Hematopoietic multipotent progenitor cell treated with erythropoietin and hydrocortisone succinate and interleukin-3 and kit ligand, for 4 days (in vitro differentiated cells): Measurements from ENCODE around the gene SLC30A1.
"Not testable (repeated sequence)": the region's sequence is repeated elsewhere in the genome, so short reads cannot be mapped to it uniquely, and the experiment has no call there.

Source experiments
- DNase-seq: peaks from one replicate; pipeline ENCODE4 v3.0.0-alpha.2; 2015

Gene SLC30A1, protein sequence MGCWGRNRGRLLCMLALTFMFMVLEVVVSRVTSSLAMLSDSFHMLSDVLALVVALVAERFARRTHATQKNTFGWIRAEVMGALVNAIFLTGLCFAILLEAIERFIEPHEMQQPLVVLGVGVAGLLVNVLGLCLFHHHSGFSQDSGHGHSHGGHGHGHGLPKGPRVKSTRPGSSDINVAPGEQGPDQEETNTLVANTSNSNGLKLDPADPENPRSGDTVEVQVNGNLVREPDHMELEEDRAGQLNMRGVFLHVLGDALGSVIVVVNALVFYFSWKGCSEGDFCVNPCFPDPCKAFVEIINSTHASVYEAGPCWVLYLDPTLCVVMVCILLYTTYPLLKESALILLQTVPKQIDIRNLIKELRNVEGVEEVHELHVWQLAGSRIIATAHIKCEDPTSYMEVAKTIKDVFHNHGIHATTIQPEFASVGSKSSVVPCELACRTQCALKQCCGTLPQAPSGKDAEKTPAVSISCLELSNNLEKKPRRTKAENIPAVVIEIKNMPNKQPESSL

DNA sequence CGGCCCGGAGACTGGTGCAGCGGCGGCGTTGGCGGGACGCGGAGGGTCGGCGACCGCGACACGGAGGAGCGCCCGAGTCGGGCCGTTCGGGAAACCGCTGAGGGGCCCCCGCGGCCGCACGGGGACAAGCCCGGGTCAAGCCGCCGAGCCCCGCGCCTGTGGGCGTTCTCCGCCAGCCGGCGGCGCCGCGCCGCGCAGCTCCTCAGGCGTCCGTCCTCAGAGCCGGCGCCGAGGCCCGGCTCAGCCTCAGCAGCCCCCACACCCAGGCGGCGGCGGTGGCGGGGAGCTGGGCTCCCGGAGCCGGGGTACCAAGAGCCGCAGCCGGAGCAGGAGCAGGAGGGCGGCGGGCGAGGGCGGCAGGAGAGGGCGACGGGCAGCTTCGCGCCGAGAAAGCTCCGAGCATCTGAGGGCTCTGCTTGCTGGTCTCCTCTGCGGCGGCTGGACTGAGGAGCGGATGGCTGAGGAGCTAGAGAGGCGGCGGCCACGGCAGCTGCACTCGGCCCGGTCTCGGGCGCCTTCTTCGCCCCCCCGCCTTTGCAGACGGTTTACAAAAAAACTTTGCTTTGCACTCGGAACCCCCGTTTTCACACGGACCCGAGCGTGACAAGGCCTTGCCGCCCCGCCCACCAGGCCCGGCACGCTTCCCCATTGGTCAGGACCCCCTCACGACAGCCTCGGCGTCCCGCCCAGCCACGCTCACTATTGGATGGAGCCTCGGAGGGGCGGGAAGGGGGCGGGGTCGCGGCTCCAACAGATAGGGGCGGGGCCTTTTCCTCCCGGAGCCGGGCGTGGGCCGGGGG is at the start of gene SLC30A1:
TSS of gene SLC30A1 (minus strand) at position 522 of the 800 bp plus-strand sequence. CDS start 549 bp downstream, outside the sequence.
- DNase-seq, result peak; percentile 99

DNA sequence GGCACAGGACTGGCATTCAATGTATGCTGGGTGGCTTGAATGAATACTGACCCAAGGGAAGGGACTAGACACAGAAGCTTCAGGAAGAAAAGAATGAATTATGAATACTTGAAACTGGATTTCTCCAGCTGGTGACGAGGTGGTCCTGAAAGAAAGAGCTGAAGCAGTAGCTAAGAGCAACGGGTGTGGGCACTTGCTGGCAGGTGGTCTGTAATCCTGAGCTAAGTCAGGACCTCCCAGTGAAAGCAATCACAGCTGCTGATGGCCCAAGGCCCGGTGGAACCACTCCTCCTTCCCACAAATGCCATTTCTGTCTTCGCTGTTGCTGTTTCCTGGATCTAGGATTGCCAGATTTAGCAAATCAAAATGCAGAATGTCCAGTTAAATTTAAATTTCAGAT is 49.5 kb upstream of the SLC30A1 start:
- no peak for DNase-seq

DNA sequence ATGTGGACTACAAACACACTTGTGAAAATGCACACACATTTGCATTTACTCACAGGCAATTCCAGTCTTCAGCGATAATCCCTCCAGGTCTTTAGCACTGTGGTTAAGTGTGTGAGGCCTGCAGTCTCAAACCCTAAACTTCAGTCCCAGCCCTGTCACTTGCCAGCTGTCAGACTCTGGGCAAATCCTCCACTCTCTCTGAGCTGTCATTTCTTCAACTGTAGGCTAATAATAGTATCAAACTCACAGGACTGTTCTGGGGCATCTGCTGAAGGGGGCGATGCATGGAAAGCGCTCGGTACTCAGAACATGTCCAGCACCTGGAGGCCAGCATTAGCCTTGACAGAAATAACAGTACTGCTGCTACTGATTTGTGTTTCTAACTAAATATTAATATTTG is 48.3 kb upstream of the SLC30A1 start:
- no peak for DNase-seq

DNA sequence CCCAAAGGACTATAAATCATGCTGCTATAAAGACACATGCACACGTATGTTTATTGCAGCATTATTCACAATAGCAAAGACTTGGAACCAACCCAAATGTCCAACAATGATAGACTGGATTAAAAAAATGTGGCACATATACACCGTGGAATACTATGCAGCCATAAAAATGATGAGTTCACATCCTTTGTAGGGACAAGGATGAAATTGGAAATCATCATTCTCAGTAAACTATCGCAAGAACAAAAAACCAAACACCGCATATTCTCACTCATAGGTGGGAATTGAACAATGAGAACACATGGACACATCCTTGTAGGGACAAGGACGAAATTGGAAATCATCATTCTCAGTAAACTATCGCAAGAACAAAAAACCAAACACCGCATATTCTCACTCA is 46.9 kb upstream of the SLC30A1 start:
- not testable (repeated sequence) for DNase-seq

DNA sequence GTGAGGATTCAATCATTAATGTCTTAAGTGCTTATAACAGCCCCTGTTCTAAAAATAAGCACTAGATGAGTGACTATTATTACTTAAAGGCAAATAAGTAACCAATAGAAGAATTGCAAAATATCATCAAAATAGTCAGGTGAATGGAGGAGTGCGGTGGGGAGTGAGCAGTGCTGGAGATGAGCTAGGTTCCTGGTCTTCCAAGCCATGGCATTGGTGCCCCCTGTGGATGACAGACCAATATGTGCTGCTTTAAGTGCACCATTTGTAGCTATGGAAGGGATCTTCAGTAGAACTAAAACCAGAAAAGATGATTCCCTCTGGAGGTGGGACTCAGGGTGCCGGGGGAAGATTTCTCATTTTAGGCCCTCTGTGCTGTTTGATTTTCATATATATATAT is 46.1 kb upstream of the SLC30A1 start:
- DNase-seq, result peak; percentile 83

DNA sequence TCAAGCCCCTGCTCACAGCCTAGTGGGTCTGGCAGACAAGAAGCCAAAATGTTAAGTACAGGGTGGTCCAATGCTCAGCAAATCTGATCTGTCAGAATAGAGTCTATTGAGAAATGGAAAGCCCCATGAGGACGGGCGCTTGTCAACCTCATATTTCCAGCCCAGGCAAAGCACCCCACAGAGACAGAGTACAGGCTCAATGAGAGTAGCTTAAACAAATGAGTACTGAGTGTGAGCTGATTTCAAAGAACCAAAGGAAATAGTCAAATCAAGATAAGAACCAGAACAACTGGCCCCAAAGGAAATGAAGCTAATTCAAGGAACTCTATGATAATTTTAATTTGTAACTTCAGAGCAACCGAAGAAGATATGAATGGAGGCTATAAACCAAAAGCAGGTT is 44.6 kb upstream of the SLC30A1 start:
- peak; percentile 76 for DNase-seq

DNA sequence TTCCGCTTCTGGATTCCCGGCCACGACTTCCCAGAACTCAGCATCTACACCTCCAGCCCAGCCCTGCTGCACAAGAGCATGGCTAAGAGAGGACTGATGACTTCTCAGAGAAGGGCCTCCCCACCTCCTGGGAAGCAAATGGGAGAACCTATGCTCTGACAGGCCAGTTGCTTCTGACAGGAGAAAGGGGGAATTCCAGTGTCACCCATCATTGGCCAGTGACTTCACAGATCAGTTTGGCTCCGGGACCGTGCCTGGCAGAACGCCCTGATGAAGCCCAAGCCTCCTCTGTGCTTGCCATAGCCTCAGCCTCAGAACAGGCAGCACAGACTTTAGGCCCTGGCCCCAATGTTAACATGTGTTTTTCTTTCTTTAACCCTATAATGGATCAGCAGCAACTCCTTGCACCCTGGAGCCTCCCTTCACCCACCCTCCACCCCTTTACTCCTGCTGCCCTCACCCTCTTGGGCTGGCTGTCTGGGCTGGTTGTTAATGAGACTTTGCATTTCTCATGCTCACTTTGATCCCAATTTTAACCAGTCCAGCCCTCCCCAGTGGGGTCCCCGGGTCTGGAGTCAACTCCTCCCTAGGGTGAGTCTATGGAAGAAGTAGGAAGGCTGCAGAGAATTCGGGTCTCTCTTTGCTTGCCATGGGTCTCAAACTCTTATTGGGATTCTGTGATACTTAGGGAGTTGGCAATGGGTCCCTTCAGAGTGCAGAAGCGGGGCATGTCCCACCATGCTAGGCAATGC is 42.7 kb upstream of the SLC30A1 start:
- DNase-seq, result no peak

DNA sequence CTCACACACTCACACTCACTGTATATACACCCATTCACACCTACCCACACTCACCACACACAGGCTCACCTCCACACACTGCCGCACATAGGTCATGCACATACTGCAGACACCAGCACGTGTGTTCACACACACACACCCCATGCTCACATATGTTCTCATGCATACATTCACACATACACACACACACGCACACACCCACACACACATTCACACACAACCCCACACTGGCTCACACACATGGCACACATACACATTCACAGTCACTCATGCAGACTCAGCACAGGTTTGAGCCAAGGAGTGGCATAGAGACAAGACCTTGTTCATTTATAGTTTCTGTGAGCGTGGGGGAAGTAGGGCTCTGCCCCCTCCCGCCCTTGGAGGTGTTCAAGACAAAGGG is 41.1 kb upstream of the SLC30A1 start:
- no peak for DNase-seq

DNA sequence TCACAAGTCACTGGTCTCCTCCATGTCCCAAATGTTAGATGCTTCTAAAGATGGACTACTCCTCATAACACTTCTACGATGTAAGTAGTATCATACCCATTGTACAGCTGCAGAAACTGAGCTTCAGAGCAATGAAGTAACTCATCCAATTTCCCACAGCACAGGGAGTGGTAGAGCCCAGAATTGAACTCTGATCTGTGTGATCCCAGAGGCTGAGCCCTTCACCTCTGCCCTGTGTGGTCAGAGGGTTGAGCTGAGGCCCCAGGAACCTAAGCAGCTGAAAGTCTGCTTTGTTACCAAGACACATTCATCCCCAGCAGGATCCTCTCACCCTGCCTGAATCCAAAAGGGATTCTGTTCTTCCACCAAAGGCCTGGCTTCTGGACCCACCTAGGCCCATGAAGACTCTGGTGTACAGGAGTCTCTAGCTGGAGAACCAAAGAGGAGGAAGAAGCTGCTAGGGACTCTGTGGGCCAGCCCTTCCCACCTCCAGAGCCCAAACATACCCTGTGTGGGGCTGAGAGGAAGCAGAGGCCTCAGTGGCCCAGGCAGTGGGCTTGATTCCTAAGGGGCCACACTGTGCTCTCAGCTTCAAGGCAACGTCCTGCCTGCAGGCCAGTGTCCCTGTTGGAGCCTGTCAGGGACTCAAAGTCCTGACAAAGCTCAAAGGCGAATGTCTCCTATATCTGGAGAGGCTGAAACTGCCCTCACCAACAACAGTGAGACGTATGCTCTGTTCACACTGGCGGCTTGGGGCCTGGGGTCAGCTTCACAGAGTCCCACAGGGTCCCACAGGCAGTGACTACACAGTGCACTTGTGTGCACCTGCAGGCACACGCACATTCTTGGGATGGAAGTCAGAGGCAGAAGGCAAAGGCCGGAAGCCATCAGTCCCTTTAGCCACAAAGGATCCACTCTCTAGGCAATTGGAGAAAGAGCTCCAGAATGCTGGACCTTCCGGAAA is 40.4 kb upstream of the SLC30A1 start:
- DNase-seq, result no peak

DNA sequence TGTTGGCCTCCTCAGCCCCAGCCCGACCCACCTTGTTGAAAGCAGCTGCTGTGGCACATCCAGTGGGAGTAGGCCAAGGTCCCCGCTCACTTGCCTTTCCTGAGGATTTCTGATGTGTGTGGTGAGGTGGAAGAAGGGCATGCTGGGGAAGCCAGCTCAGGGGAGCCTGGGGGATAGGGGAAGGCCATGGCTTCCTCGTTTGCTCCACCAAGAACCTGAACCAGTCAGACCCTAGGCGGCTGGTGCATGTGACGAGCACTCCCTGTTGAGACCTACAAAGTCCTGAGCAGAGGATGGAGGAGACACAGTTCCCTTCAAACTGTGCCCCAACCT is 38.0 kb upstream of the SLC30A1 start:
- no peak for DNase-seq

DNA sequence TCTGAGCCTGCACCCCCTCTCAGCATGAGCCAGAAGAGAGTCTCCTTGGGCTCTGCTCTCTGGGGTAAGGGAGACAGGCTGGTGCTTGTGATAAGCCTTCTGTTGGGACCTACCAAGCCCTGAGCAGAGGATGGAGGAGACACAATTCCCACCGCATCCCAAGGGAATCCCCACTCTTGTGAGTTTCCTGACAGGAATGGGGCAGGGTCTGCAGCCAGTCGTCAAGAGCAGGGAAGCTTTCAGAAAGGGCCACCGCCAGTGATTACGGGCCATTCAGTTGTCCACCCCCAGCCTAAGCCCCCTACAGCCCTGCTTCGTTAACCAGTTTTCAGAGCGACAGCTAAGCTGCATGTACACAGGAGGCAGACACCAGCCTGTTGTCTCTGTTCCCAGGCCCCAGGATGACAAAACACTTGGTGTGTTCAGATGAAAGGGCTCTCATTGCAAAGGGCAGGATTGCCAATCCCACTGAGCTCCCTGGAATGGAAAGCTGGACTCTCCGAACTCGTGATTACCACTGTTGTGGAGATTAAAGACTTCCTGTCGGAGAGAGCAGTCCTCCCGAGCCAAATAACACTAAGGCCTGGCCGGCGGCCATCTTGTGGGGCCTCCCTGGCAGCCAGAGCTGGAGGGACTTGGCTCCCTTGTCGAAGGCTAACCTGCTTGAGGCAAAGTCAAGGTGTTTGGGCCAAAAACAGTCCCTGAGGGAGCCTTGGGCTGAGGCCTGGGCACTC is 37.4 kb upstream of the SLC30A1 start:
- DNase-seq, result no peak

DNA sequence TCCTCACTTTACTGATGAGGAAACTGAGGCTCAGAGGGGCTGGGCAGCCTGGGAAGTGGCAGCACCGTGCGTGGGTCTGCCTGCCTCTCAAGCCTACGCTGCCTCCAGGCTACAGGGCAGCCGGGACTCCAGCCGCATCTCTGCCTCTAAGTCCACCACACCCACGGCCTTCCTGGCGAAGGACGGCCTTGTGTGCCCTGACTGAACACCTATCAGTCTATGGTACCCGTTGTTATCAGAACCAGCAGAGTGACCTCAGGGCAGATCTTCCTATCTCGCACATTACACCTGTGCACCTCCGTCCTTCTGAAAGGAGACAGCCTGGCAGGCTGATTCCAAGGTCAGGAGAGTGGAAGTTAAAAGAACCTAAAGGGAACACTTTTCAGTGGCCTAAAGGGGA is 35.7 kb upstream of the SLC30A1 start:
- peak; percentile 57 for DNase-seq

DNA sequence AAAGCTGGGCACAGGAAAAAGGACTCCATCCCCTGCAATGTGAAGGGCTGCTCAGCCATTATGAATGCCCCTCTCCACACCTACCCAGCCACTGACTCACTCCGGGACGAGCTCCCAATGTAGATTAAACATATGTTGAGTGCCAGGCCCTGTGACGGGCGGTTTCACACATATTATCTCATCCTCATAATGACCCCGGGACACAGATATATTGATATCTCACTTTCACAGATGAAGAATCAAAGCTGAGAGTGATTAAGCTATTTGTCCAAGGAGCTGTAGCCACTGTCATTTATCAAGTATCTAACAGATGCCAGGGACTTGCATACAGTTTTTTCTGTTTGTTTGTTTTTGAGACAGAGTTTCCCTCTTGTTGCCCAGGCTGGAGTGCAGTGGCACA is 35.0 kb upstream of the SLC30A1 start:
- DNase-seq, result peak; percentile 91

DNA sequence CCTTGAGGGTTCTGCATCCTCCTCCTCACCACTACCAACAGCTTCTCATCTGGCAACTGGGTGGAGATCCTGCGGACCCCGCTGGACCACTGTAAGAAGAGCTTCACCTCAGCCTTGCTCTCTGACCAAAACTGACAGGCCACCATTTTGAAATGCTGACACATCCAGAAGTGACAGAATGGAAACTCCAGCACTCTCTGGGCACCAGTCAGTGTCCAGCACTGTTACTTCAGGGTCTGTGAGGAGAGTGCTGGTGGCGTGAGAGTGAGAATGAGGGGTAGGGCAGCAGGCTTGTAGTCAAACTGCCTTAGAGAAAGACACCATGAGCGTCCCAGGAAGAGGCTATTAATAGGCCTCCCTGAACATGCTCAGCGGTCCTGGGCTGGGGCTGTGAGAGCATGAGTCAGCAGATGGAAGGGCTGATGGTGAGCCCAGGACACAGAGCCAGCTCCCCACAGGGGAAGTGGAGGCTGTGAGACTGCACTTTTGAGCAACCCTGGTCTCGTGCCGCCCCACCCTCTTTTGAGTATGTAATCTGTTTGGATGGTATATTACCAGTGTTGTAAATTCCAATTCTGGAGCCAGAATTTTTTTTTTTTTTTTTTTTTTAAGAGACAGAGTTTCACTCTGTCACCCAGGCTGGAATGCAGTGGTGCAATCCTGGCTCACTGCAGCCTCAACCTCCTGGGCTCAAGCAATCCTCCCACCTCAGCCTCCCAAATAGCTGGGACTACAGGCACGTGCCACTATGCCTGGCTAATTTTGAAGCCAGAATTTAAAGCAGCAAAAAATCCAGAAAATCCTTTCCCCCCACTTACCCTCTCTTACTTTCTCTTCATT is 34.4 kb upstream of the SLC30A1 start:
- DNase-seq, result peak; percentile 97

DNA sequence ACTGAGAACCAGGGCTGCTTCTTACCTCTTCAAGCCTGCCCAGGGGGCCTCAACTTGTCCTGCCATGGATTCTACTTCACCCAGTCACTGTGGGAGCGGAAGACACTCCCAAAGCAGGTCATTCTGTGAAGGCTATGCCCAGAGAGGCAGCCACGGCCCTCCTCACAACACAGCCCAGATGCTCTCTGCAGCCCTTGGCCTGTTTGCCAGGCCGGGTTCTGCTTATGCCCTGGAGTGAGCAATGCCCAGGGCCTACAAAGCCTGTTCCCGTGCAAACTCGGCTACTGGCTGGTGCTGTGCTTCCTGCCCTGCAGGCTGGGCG is 33.8 kb upstream of the SLC30A1 start:
- DNase-seq, result no peak

DNA sequence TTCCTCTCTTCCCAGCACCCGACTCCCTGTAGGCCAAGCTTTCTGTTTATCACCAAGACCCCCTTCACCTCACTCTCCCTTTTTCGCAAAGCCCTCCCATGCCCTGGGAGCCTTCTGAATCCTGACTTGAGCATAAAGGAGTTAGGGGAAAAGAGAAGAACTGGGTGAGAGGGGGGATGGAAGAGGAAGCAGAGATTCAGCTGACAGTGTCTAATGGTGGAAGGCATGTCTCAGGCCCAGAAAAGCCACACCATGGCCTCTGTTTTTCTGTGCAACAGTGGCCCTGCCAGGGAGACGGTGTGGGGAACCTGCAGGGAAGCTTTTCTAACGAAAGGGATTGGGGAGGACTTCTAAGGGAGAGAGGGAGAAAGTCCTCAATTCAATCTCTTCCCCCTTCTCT is 32.9 kb upstream of the SLC30A1 start:
- DNase-seq, result no peak

DNA sequence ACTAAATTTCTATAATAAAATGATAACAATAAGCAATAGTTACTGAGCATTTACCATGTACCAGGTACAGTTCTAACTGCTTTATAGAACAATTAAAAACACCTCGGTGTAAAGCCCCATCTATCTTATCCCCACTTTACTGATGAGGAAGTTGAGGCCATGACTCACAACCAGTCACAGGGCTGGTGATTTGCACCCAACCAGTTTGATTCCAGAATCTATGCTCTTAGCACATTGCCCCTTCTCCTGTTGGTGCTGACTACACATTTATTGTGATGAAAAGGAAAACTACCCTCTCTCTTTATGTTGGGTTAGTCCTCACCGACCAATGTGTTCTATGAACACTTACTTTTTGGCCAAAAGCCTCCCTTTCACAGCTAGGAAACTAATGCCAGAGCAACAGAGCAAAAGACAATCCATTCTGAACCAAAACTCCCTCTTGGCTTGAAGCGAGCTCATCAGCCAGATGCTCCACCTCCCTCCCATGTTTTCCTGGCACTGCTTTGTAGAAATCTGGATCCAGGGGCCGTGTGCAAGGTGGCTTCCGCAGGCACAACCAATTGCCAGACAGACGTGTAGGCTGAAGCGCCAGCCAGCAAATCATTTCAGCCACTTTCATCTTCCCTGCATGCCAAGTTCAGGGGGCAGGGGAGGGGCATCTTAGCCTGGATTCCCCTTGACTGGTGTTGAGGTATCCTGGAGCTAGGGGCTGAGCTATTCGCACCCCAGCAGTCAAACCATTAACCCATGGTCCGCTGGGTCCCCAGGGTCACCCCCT is 32.0 kb upstream of the SLC30A1 start:
- no peak for DNase-seq

DNA sequence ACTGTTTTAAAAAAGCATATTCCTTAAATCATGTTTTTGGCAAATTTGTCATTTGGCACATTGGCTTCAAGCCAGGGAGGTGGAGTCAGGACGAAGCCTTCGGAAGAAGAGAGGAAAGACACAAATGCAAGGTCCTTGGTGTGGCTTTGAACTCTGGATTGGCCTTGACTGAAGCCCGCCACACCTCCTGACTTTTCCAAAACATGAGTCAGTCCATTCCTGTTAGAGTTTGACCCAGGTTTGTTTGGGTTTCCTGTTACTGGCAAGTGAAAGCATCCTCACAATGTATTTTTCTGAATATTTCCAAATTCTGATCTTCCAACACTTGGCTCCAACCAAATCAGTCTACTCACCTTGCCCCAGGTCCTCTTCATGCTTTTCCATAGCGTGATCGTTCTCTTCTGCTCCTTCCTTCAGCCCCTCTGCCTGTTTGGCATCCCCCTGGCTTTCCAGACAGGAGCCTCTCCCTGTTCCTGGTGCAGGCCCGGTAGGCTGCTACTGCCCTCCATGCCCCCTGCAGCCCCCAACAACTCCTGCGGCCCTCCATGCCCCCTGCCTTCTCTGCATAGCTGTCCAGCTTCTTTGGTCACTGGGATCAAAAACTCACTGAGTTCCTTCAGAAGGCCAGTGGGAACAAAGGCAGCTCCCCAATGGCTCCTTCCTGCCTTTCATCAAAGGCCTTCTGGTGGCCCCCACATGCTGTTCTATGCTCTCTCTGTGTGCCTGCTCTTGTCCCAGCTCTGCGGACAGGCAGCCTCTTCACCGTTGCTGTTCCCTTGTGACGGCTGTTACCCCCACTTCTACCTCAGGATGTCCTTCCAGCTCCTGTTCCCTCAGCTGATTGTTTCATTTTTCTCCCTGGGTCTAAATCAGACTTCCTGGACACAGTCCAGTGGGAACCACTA is 30.4 kb upstream of the SLC30A1 start:
- DNase-seq, result no peak
